ENCODE measurements around the gene MEX3D. TPM values are rescaled to one million over a fixed set of nuclear protein-coding genes. Genes with fewer than 3 reads are reported as not detected.

The MEX3D gene
- total RNA-seq, 1 experiment from 2014 or later, result 69.2 TPM

DNA sequence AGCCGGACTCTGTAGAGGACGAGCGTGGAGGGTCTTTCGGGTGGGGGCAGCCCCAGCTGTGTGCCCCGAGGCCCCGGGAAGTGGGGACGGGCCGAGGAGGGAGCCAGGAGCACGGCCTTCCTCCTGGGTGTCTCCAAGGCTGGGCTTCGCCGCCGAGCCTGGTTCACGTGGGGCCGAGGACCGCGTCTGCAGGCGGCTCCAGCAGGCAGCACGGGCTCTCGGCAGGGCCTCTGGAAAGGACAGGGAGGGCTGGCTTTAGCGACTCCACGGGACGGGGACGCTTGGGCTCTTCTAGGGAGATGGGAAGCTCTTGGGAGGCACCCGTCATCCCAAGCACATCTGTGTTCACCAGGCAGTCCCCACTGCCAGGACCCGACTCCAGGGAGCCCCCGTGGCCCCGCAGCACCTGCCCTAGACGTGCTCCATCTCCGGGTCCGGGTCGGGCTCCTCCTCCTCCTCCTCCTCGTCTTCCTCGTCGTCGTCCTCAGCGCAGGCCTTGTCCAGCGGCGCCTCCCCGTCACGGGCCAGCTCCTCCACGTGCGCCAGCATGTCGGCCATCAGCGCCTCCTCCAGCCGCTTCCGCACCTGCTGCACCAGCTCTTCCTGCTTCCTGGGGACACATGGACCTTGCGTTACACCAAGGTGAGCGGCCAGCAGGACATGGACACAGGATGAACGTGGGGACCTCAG lies 9.9 kb upstream of the MEX3D start:
- Histone ChIP-seq H3K79me2 (ENCODE audit: insufficient read depth, low read length) (no peaks in the 10 kb centered on the region), H3K9me3 (ENCODE audit: control insufficient read depth in 1 of 2, insufficient read depth in 1 of 2, low read depth in 1 of 2, low read length in 2 of 2) (no peaks in the 10 kb centered on the region), H2AFZ (ENCODE audit: low read depth, low read length, poor library complexity, severe bottlenecking) (no peak overlapping the region), H3K4me1 (ENCODE audit: control insufficient read depth in 1 of 2, insufficient read depth in 2 of 2, low read length in 2 of 2) (no peaks in the 10 kb centered on the region), H4K20me1 (ENCODE audit: insufficient read depth) (no peaks in the 10 kb centered on the region), H3K9me2 (ENCODE audit: insufficient read depth) (no peaks in the 10 kb centered on the region), H3K9ac (ENCODE audit: low read length) (no peak overlapping the region), H3K4me2 (ENCODE audit: low read length) (no peak overlapping the region), H3K27ac (ENCODE audit: low read depth, low read length) (no peak overlapping the region), H3K27me3 (ENCODE audit: insufficient read depth, low read length) (no peaks in the 10 kb centered on the region), H3K4me3 (replicated peaks in 1 of 2; ENCODE audit: low read depth in 1 of 2, low read length in 2 of 2) (no peak overlapping the region), H3K36me3 (ENCODE audit: control insufficient read depth in 1 of 2, insufficient read depth in 2 of 2, low read length in 2 of 2) (peaks cover 4 to 11% of the 10 kb centered on the region in 2 experiments; a peak in 1 of 4 replicates)
- ChIA-PET POLR2A (no interaction called here), RAD21 (ENCODE audit: low non-redundant PET in 1 of 2, low total read pairs in 2 of 2, uncharacterized antibody in 2 of 2, unreplicated experiment in 2 of 2) (no interaction called here), CTCF (no interaction called here)
- BruUV-seq (replicated peaks), result no TSS peak
- TF ChIP-seq ZFX (IDR thresholded peaks at IDR 0.05) (no peak), SRF (IDR thresholded peaks at IDR 0.05; ENCODE audit: low read depth) (no peak), SIN3A (IDR thresholded peaks at IDR 0.05; ENCODE audit: low read depth) (no peak), FOSL1 (IDR thresholded peaks at IDR 0.05; ENCODE audit: low read depth) (no peak), ZNF274 (IDR thresholded peaks at IDR 0.05; ENCODE audit: low read depth, low read length) (no peak), MAX (IDR thresholded peaks at IDR 0.05) (no peak), ZBTB33 (IDR thresholded peaks at IDR 0.05; ENCODE audit: extremely low read depth, insufficient replicate concordance, low read length) (no peak), CEBPB (IDR thresholded peaks at IDR 0.05; ENCODE audit: low read depth) (no peak), CTCF (IDR thresholded peaks at IDR 0.05 in 2 of 3, conservative IDR thresholded peaks at IDR 0.05 in 1 of 3; ENCODE audit: borderline replicate concordance in 1 of 3, insufficient read depth in 1 of 3, low read depth in 2 of 3, low read length in 2 of 3) (no peak), TCF7L2 (IDR thresholded peaks at IDR 0.05; ENCODE audit: borderline replicate concordance, extremely low read depth, insufficient read depth, insufficient read length) (no peak), EZH2 (IDR thresholded peaks at IDR 0.05) (no peak), EGR1 (IDR thresholded peaks at IDR 0.05; ENCODE audit: low read depth) (no peak), ELF1 (IDR thresholded peaks at IDR 0.05; ENCODE audit: borderline replicate concordance, low read depth) (no peak), JUND (IDR thresholded peaks at IDR 0.05) (no peak), RAD21 (IDR thresholded peaks at IDR 0.05; ENCODE audit: low read depth) (no peak), EZH2phosphoT487 (IDR thresholded peaks at IDR 0.05; ENCODE audit: borderline replicate concordance) (no peak), CBX3 (IDR thresholded peaks at IDR 0.05; ENCODE audit: low read depth) (no peak)
- TF ChIP-seq, protein P1, sequence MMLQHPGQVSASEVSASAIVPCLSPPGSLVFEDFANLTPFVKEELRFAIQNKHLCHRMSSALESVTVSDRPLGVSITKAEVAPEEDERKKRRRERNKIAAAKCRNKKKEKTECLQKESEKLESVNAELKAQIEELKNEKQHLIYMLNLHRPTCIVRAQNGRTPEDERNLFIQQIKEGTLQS (IDR thresholded peaks at IDR 0.05), result no peak
- intact Hi-C loops (cut with micrococcal nuclease), result no loop called here
- no peak for DNase-seq (ENCODE audit: low read depth, low spot score)
- no peak for ATAC-seq

Measured in HCT116 (cell line).